ENCODE results near the gene HDDC3. TPM values are rescaled to one million over a fixed set of nuclear protein-coding genes. Genes with fewer than 3 reads are reported as not detected.

Gene HDDC3
- total RNA-seq, 2 experiments from 2014 or later = 22.9 to 26.2 TPM

GRCh38 chr15:90889736-90890456 is 42.5 kb downstream of the HDDC3 start:
- POLR2A ChIA-PET = no interaction called here
- H3K9me3 Mint-ChIP-seq = no peaks in the 10 kb centered on the region
- H3K36me3 Mint-ChIP-seq (ENCODE audit: low read depth) = peaks cover 6% of the 10 kb centered on the region
- no peaks in the 10 kb centered on the region for H3K27me3 Mint-ChIP-seq
- peaks cover 20% of the 10 kb centered on the region for H3K4me1 Mint-ChIP-seq
- CTCF ChIA-PET = interaction anchor here (1.1 to 1.3 kb wide), 5 partner anchors 13 to 250 kb away, joined by 3 to 4 read pairs (median 3); partner anchors contain the start of gene MAN2A2
- DNase-seq = no peak
- no peak overlapping the region for H3K4me3 Mint-ChIP-seq
- no peak overlapping the region for H3K27ac Mint-ChIP-seq

- CTCF ChIA-PET = interaction anchor here (1.1 to 1.3 kb wide), 4 partner anchors 15 to 249 kb away, joined by 3 to 4 read pairs (median 4); no protein-coding TSS in a partner anchor
- no peak overlapping the region for H3K27ac Mint-ChIP-seq
Measured at GRCh38 chr15:90889313-90889730, 43.0 kb downstream of the HDDC3 start.

GRCh38 chr15:90887037-90887481 is 45.3 kb downstream of the HDDC3 start:
- Mint-ChIP-seq H3K4me3 (no peak overlapping the region), H3K27ac (no peak overlapping the region), H3K27me3 (no peaks in the 10 kb centered on the region), H3K9me3 (no peaks in the 10 kb centered on the region), H3K4me1 (peaks cover 35% of the 10 kb centered on the region), H3K36me3 (ENCODE audit: low read depth) (peaks cover 5% of the 10 kb centered on the region)
- no peak for DNase-seq
- POLR2A ChIA-PET = no interaction called here
- CTCF ChIA-PET = interaction anchor here (1.1 to 3.7 kb wide), 11 partner anchors 8 to 273 kb away, joined by 3 to 25 read pairs (median 10); partner anchors contain the start of gene HDDC3

More at GRCh38 chr15:90889313-90889730, 43.0 kb downstream of the HDDC3 start:
- no peak for DNase-seq
- no peaks in the 10 kb centered on the region for H3K27me3 Mint-ChIP-seq
- peaks cover 24% of the 10 kb centered on the region for H3K4me1 Mint-ChIP-seq
- peaks cover 6% of the 10 kb centered on the region for H3K36me3 Mint-ChIP-seq (ENCODE audit: low read depth)
- H3K4me3 Mint-ChIP-seq = no peak overlapping the region
- POLR2A ChIA-PET = no interaction called here
- no peaks in the 10 kb centered on the region for H3K9me3 Mint-ChIP-seq

GRCh38 chr15:90886291-90886614 is 46.1 kb downstream of the HDDC3 start:
- Mint-ChIP-seq H3K4me3 (no peak overlapping the region), H3K9me3 (no peaks in the 10 kb centered on the region), H3K27ac (peak overlapping the region; percentile 78), H3K27me3 (no peaks in the 10 kb centered on the region), H3K4me1 (peaks cover 35% of the 10 kb centered on the region), H3K36me3 (ENCODE audit: low read depth) (peaks cover 3% of the 10 kb centered on the region)
- CTCF ChIA-PET = interaction anchor here (0.7 to 3.7 kb wide), 36 partner anchors 9 to 567 kb away, joined by 3 to 25 read pairs (median 5); partner anchors contain the start of genes BLM, FURIN, HDDC3 and MAN2A2
- no peak for DNase-seq
- POLR2A ChIA-PET = interaction anchor here (0.6 kb wide), 1 partner anchor 40 kb away, joined by 3 read pairs; no protein-coding TSS in a partner anchor

- H3K9me3 Mint-ChIP-seq = no peaks in the 10 kb centered on the region
- no peak overlapping the region for H3K4me3 Mint-ChIP-seq
- H3K4me1 Mint-ChIP-seq = peaks cover 35% of the 10 kb centered on the region
Measured at GRCh38 chr15:90885432-90886290, 46.7 kb downstream of the HDDC3 start.

GRCh38 chr15:90884719-90885431 is 47.5 kb downstream of the HDDC3 start:
- Mint-ChIP-seq H3K9me3 (no peaks in the 10 kb centered on the region), H3K4me1 (peaks cover 35% of the 10 kb centered on the region)
- DNase-seq = no peak

More at GRCh38 chr15:90885432-90886290, 46.7 kb downstream of the HDDC3 start:
- ChIA-PET POLR2A (interaction anchor here (0.5 to 0.6 kb wide), 2 partner anchors 40 to 44 kb away, joined by 3 read pairs; no protein-coding TSS in a partner anchor), CTCF (interaction anchor here (0.6 to 3.7 kb wide), 43 partner anchors 10 to 566 kb away, joined by 3 to 25 read pairs (median 4); partner anchors contain the start of genes BLM, FURIN, HDDC3 and MAN2A2)
- H3K27ac Mint-ChIP-seq = peak overlapping the region; percentile 78
- H3K27me3 Mint-ChIP-seq = no peaks in the 10 kb centered on the region
- peak; percentile 80 for DNase-seq
- H3K36me3 Mint-ChIP-seq (ENCODE audit: low read depth) = peaks cover 6% of the 10 kb centered on the region

GRCh38 chr15:90883976-90884718 is 48.2 kb downstream of the HDDC3 start, which contains the start of gene FES:
Gene FES, plus strand, starts transcription at chr15:90884504. Its CDS starts 542 bp downstream, at chr15:90885046.
- no peaks in the 10 kb centered on the region for H3K9me3 Mint-ChIP-seq
- peak within 1 kb of the TSS; percentile 78 for H3K27ac Mint-ChIP-seq
- no peaks in the 10 kb centered on the region for H3K27me3 Mint-ChIP-seq
- no peak for DNase-seq
- ChIA-PET CTCF (interaction anchor here (0.7 to 3.7 kb wide), 11 partner anchors 8 to 88 kb away, joined by 3 to 25 read pairs (median 15); partner anchors contain the start of genes HDDC3 and MAN2A2), POLR2A (interaction anchor here (0.5 kb wide), 1 partner anchor 220 kb away, joined by 3 read pairs; no protein-coding TSS in a partner anchor)
- peaks cover 33% of the 10 kb centered on the region for H3K4me1 Mint-ChIP-seq
- H3K36me3 Mint-ChIP-seq (ENCODE audit: low read depth) = peaks cover 18% of the 10 kb centered on the region
- H3K4me3 Mint-ChIP-seq = peak within 1 kb of the TSS; percentile 25

More at GRCh38 chr15:90884719-90885431, 47.5 kb downstream of the HDDC3 start:
- ChIA-PET CTCF (interaction anchor here (0.6 to 3.7 kb wide), 30 partner anchors 9 to 565 kb away, joined by 3 to 25 read pairs (median 5); partner anchors contain the start of genes HDDC3 and MAN2A2), POLR2A (interaction anchor here (0.5 kb wide), 2 partner anchors 45 to 221 kb away, joined by 3 read pairs; no protein-coding TSS in a partner anchor)
- Mint-ChIP-seq H3K4me3 (peak overlapping the region; percentile 25), H3K36me3 (ENCODE audit: low read depth) (peaks cover 11% of the 10 kb centered on the region), H3K27me3 (no peaks in the 10 kb centered on the region), H3K27ac (peak overlapping the region; percentile 78)

- POLR2A ChIA-PET = no interaction called here
- Mint-ChIP-seq H3K27me3 (no peaks in the 10 kb centered on the region), H3K36me3 (ENCODE audit: low read depth) (peaks cover 23% of the 10 kb centered on the region)
Measured at GRCh38 chr15:90883526-90883975, 48.8 kb downstream of the HDDC3 start.

GRCh38 chr15:90882781-90883525 is 49.4 kb downstream of the HDDC3 start:
- Mint-ChIP-seq H3K4me3 (no peak overlapping the region), H3K36me3 (ENCODE audit: low read depth) (peaks cover 29% of the 10 kb centered on the region), H3K27me3 (no peaks in the 10 kb centered on the region), H3K4me1 (peaks cover 33% of the 10 kb centered on the region), H3K9me3 (no peaks in the 10 kb centered on the region), H3K27ac (peak overlapping the region; percentile 57)
- no peak for DNase-seq
- ChIA-PET POLR2A (no interaction called here), CTCF (interaction anchor here (1.8 to 3.7 kb wide), 2 partner anchors 19 to 69 kb away, joined by 4 to 20 read pairs; no protein-coding TSS in a partner anchor)

More at GRCh38 chr15:90883526-90883975, 48.8 kb downstream of the HDDC3 start:
- Mint-ChIP-seq H3K4me3 (no peak overlapping the region), H3K4me1 (peaks cover 33% of the 10 kb centered on the region), H3K27ac (peak overlapping the region; percentile 57), H3K9me3 (no peaks in the 10 kb centered on the region)
- DNase-seq = no peak
- CTCF ChIA-PET = interaction anchor here (3.7 kb wide), 1 partner anchor 69 kb away, joined by 20 read pairs; no protein-coding TSS in a partner anchor

- CTCF ChIA-PET = interaction anchor here (0.9 to 1.8 kb wide), 3 partner anchors 20 to 234 kb away, joined by 3 to 4 read pairs (median 3); partner anchors contain the start of gene MAN2A2
- no peak overlapping the region for H3K4me3 Mint-ChIP-seq
- no peak for DNase-seq
- H3K4me1 Mint-ChIP-seq = peaks cover 38% of the 10 kb centered on the region
- no peak overlapping the region for H3K27ac Mint-ChIP-seq
- no peaks in the 10 kb centered on the region for H3K27me3 Mint-ChIP-seq
- H3K9me3 Mint-ChIP-seq = no peaks in the 10 kb centered on the region
- POLR2A ChIA-PET = interaction anchor here (0.6 kb wide), 1 partner anchor 40 kb away, joined by 3 read pairs; no protein-coding TSS in a partner anchor
- H3K36me3 Mint-ChIP-seq (ENCODE audit: low read depth) = peaks cover 36% of the 10 kb centered on the region
Measured at GRCh38 chr15:90881978-90882721, 50.2 kb downstream of the HDDC3 start.

Measured in activated CD4-positive, alpha-beta T cell treated with anti-CD3 and anti-CD28 coated beads, Interleukin-2, amount 10 ng/mL, durations not matched to agents 7 days and 5 days (primary cell).